IMR-90 (cell line): ENCODE data around the gene FRMD1.

Source experiments
- CHD1 ChIP-seq: IDR thresholded peaks from 2 replicates; pipeline ENCODE4 v1.6.1; 2012; ENCODE audit warnings: low read depth, low read length, improper control_type of control experiment
- CTCF ChIP-seq: conservative IDR thresholded peaks from 2 replicates; pipeline ENCODE4 v1.5.1; 2012; ENCODE audit warnings: mild to moderate bottlenecking, low read depth, low read length, improper control_type of control experiment
- MAZ ChIP-seq: IDR thresholded peaks from 2 replicates; pipeline ENCODE4 v1.6.1; 2012; ENCODE audit warnings: low read depth, mild to moderate bottlenecking, low read length, improper control_type of control experiment, moderate library complexity, borderline replicate concordance
- MXI1 ChIP-seq: IDR thresholded peaks from 2 replicates; pipeline ENCODE4 v1.6.1; 2012; ENCODE audit warnings: low read depth, mild to moderate bottlenecking, low read length, moderate library complexity, borderline replicate concordance
- POLR2A ChIP-seq: IDR thresholded peaks from 2 replicates; pipeline ENCODE4 v1.6.1; 2012; ENCODE audit warnings: mild to moderate bottlenecking, low read depth, low read length
- RAD21 ChIP-seq: IDR thresholded peaks from 2 replicates; pipeline ENCODE4 v1.6.1; 2012; ENCODE audit warnings: low read length, improper control_type of control experiment
- SMC3 ChIP-seq: fragments of 150-350 bp; IDR thresholded peaks from 2 replicates; pipeline ENCODE4 v1.6.1; 2016; ENCODE audit warnings: low read depth, mild to moderate bottlenecking, antibody characterized with exemption, low read length, moderate library complexity
- USF2 ChIP-seq: fragments of 150-350 bp; IDR thresholded peaks from 2 replicates; pipeline ENCODE4 v1.6.1; 2017; ENCODE audit warnings: mild to moderate bottlenecking, antibody characterized with exemption, low read length, low read depth

GRCh38 chr6:168064226-168064807 lies 14.7 kb downstream of the FRMD1 start:
- TF ChIP-seq CTCF (no peak), RAD21 (no peak), POLR2A (no peak), USF2 (no peak), MAZ (no peak), SMC3 (no peak), MXI1 (no peak), CHD1 (no peak)
